MG63 (cell line): ENCODE results near the gene TMEM31. TPM values are rescaled to one million over a fixed set of nuclear protein-coding genes. Genes with fewer than 3 reads are reported as not detected.
"Not testable (repeated sequence)": the region's sequence is repeated elsewhere in the genome, so short reads cannot be mapped to it uniquely, and the experiment has no call there.

Source experiments
- DNase-seq: peaks from one replicate; pipeline ENCODE4 v3.0.0-alpha.2; 2020
- H3K27me3 ChIP-seq: fragments of 250-450 bp; sonication (Bioruptor Pico); 2 replicates; pipeline ENCODE4 v1.5.1; 2020; ENCODE audit warnings: mild to moderate bottlenecking, moderate library complexity
- H3K36me3 ChIP-seq: fragments of 250-450 bp; sonication (Bioruptor Pico); 2 replicates; pipeline ENCODE4 v1.5.1; 2020; ENCODE audit warnings: mild to moderate bottlenecking, moderate library complexity
- H3K4me3 ChIP-seq: fragments of 250-450 bp; sonication (Bioruptor Pico); 2 replicates; pipeline ENCODE4 v1.5.1; 2020; ENCODE audit warnings: mild to moderate bottlenecking, moderate library complexity
- H3K9me3 ChIP-seq: fragments of 250-450 bp; sonication (Bioruptor Pico); 2 replicates; pipeline ENCODE4 v1.5.1; 2020; ENCODE audit warnings: mild to moderate bottlenecking, moderate library complexity
- total RNA-seq: library from RNA; depleted of rRNA; stranded (reverse); fragments of >200 nt; shearing (Covaris generic); gene quantifications from 2 replicates; pipeline ENCODE4 v1.2.3, GENCODE V29; 2014; ENCODE audit warnings: low replicate concordance; rRNA removed

The TMEM31 gene
- total RNA-seq, 1 experiment from 2014 or later, result not detected

- H3K4me3 ChIP-seq, result no peak overlapping the region
- H3K27me3 ChIP-seq, result no peaks in the 10 kb centered on the region
- no peaks in the 10 kb centered on the region for H3K9me3 ChIP-seq
- DNase-seq, result no peak
- H3K36me3 ChIP-seq, result no peaks in the 10 kb centered on the region
Observed at GRCh38 chrX:103756736-103757135, 46.0 kb downstream of the TMEM31 start.

GRCh38 chrX:103758555-103758954, 47.8 kb downstream of the TMEM31 start:
- Histone ChIP-seq H3K27me3 (no peaks in the 10 kb centered on the region), H3K36me3 (no peaks in the 10 kb centered on the region), H3K4me3 (no peak overlapping the region), H3K9me3 (no peaks in the 10 kb centered on the region)
- no peak for DNase-seq

- H3K9me3 ChIP-seq, H3K27me3 ChIP-seq, DNase-seq, H3K4me3 ChIP-seq, H3K36me3 ChIP-seq: not testable (repeated sequence)
Observed at GRCh38 chrX:103763541-103763940, 52.8 kb downstream of the TMEM31 start.

Other genes starting within 250 kb of the TMEM31 start
- not detected in 2 replicates for gene RAB40A, start 191.4 kb upstream of the TMEM31 start, total RNA-seq
- gene TCEAL4, start 125.4 kb upstream of the TMEM31 start, total RNA-seq, result 12.9 and 22.8 TPM in 2 replicates
- gene TCEAL3, start 102.9 kb upstream of the TMEM31 start, total RNA-seq, result 1.0 TPM in 1 of 2 replicates, not detected in the other
- 25.0 and 63.8 TPM in 2 replicates for gene TCEAL1, start 81.9 kb upstream of the TMEM31 start, total RNA-seq
- 919 and 2,011 TPM in 2 replicates for gene MORF4L2, start 24.2 kb upstream of the TMEM31 start, total RNA-seq
- not detected in 2 replicates for gene PLP1, start 65.9 kb downstream of the TMEM31 start, total RNA-seq
- 0.15 and 0.26 TPM in 2 replicates for gene RAB9B, start 121.3 kb downstream of the TMEM31 start, total RNA-seq